Neural cell (in vitro differentiated cells): ENCODE results near the gene CMTM8. TPM values are rescaled to one million over a fixed set of nuclear protein-coding genes. Genes with fewer than 3 reads are reported as not detected.

Experiments
- H2AFZ ChIP-seq: fragments of 200-600, 300-800 bp; sonication (generic), shearing (Covaris generic); 2 replicates; pipeline ENCODE4 v1.6.0; 2014; ENCODE audit warnings: low read depth, mild to moderate bottlenecking, antibody characterized with exemption, low read length, moderate library complexity
- H3F3A ChIP-seq: fragments of 200-600 bp; shearing (Covaris generic); 2 replicates; pipeline ENCODE4 v1.6.1; 2016; ENCODE audit warnings: mild to moderate bottlenecking, moderate library complexity, mixed read lengths, antibody characterized with exemption, low read length; ENCODE audit not compliant: insufficient read depth, poor library complexity, severe bottlenecking
- H3K27ac ChIP-seq: fragments of 200-600, 300-800 bp; sonication (generic), shearing (Covaris generic); 2 replicates; pipeline ENCODE4 v1.5.1; 2014; ENCODE audit warnings: mild to moderate bottlenecking, low read length, moderate library complexity
- H3K27me3 ChIP-seq: fragments of 300-800, 200-600 bp; sonication (generic), shearing (Covaris generic); 2 replicates; pipeline ENCODE4 v1.6.0; 2014; ENCODE audit warnings: mild to moderate bottlenecking, low read depth, low read length, moderate library complexity; ENCODE audit not compliant: insufficient read depth
- H3K36me3 ChIP-seq: fragments of 300-800, 200-600 bp; sonication (generic), shearing (Covaris generic); 2 replicates; pipeline ENCODE4 v1.5.1; 2014; ENCODE audit warnings: mild to moderate bottlenecking, antibody characterized with exemption, low read length, moderate library complexity; ENCODE audit not compliant: insufficient read depth
- H3K4me2 ChIP-seq: fragments of 300-800, 200-600 bp; sonication (generic), shearing (Covaris generic); 2 replicates; pipeline ENCODE4 v1.6.0; 2014; ENCODE audit warnings: mild to moderate bottlenecking, low read length
- H3K4me3 ChIP-seq: fragments of 300-800, 200-600 bp; sonication (generic), shearing (Covaris generic); 2 replicates; pipeline ENCODE4 v1.5.1; 2014; ENCODE audit warnings: mild to moderate bottlenecking, low read length, moderate library complexity
- H3K79me2 ChIP-seq: fragments of 200-600 bp; shearing (Covaris generic); replicated peaks from 2 replicates; pipeline ENCODE4 v1.6.0; 2014; ENCODE audit warnings: mild to moderate bottlenecking, low read length, moderate library complexity; ENCODE audit not compliant: insufficient read depth
- H3K9ac ChIP-seq: fragments of 300-800, 200-600 bp; sonication (generic), shearing (Covaris generic); 2 replicates; pipeline ENCODE4 v1.6.1; 2016; ENCODE audit warnings: mild to moderate bottlenecking, low read length, mixed read lengths
- H3K9me2 ChIP-seq: fragments of 200-600 bp; shearing (Covaris generic); 2 replicates; pipeline ENCODE4 v1.6.1; 2016; ENCODE audit warnings: mild to moderate bottlenecking, low read length, mixed read lengths; ENCODE audit not compliant: insufficient read depth
- H3K9me3 ChIP-seq: fragments of 200-600, 300-800 bp; sonication (generic), shearing (Covaris generic); 2 replicates; pipeline ENCODE4 v1.6.1; 2016; ENCODE audit warnings: mild to moderate bottlenecking, mixed run types, low read length, moderate library complexity, mixed read lengths
- H4K20me1 ChIP-seq: fragments of 200-600 bp; shearing (Covaris generic); 2 replicates; pipeline ENCODE4 v1.6.1; 2016; ENCODE audit warnings: mild to moderate bottlenecking, mixed run types; ENCODE audit not compliant: insufficient read depth
- CTCF ChIP-seq: fragments of 450-650 bp; IDR thresholded peaks from 2 replicates; pipeline ENCODE4 v1.5.1; 2014; ENCODE audit warnings: antibody characterized with exemption, mild to moderate bottlenecking, moderate library complexity; ENCODE audit not compliant: poor library complexity, severe bottlenecking
- EP300 ChIP-seq: fragments of 450-650 bp; conservative IDR thresholded peaks from 2 replicates; pipeline ENCODE4 v1.6.1; 2014; ENCODE audit warnings: antibody characterized with exemption, mild to moderate bottlenecking, moderate library complexity; ENCODE audit not compliant: poor library complexity, severe bottlenecking
- EZH2 ChIP-seq: fragments of 200-600, 300-800 bp; shearing (Covaris generic), sonication (generic); IDR thresholded peaks from 2 replicates; pipeline ENCODE4 v1.6.1; 2014; ENCODE audit warnings: antibody characterized with exemption, low read length, borderline replicate concordance, mild to moderate bottlenecking; ENCODE audit not compliant: insufficient read depth, poor library complexity, severe bottlenecking
- MXI1 ChIP-seq: fragments of 450-650 bp; conservative IDR thresholded peaks from 2 replicates; pipeline ENCODE4 v1.6.1; 2014; ENCODE audit warnings: antibody characterized with exemption, mild to moderate bottlenecking; ENCODE audit not compliant: poor library complexity, severe bottlenecking
- POLR2AphosphoS5 ChIP-seq: IDR thresholded peaks from 2 replicates; pipeline ENCODE4 v1.6.1; 2012
- RAD21 ChIP-seq: fragments of 450-650 bp; conservative IDR thresholded peaks from 2 replicates; pipeline ENCODE4 v1.6.1; 2014; ENCODE audit warnings: antibody characterized with exemption, mild to moderate bottlenecking, moderate library complexity
- REST ChIP-seq: IDR thresholded peaks from 2 replicates; pipeline ENCODE4 v1.6.1; 2012; ENCODE audit warnings: borderline replicate concordance
- SMC3 ChIP-seq: fragments of 450-650 bp; conservative IDR thresholded peaks from 2 replicates; pipeline ENCODE4 v1.6.1; 2014; ENCODE audit warnings: antibody characterized with exemption, mild to moderate bottlenecking, moderate library complexity; ENCODE audit not compliant: poor library complexity
- TAF1 ChIP-seq: IDR thresholded peaks from 2 replicates; pipeline ENCODE4 v1.6.1; 2012; ENCODE audit warnings: low read depth
- polyA plus RNA-seq: library from polyadenylated mRNA; depleted of rRNA; stranded (reverse); fragments of >200 nt; gene quantifications from 2 replicates; pipeline ENCODE4 v1.2.3, GENCODE V29; 2014

CMTM8 gene
- polyA plus RNA-seq, 1 donor from 2014 or later: not detected

- Histone ChIP-seq H3K79me2 (no peaks in the 10 kb centered on the region), H3F3A (no peaks in the 10 kb centered on the region)
These were observed 6.7 kb downstream of the CMTM8 start for GRCh38 chr3:32245200-32245599.

GRCh38 chr3:32246079-32246675 is 7.7 kb downstream of the CMTM8 start:
- Histone ChIP-seq H3K27ac (no peak overlapping the region), H3K79me2 (no peaks in the 10 kb centered on the region), H4K20me1 (no peaks in the 10 kb centered on the region), H3K27me3 (no peaks in the 10 kb centered on the region), H3F3A (no peaks in the 10 kb centered on the region), H3K9ac (no peak overlapping the region), H3K9me3 (no peaks in the 10 kb centered on the region), H3K4me2 (no peak overlapping the region), H3K4me3 (no peak overlapping the region), H3K36me3 (no peaks in the 10 kb centered on the region), H2AFZ (no peak overlapping the region), H3K9me2 (no peaks in the 10 kb centered on the region)
- TF ChIP-seq POLR2AphosphoS5 (no peak), SMC3 (no peak), REST (no peak), EP300 (no peak), TAF1 (no peak), CTCF (no peak)

More at GRCh38 chr3:32245200-32245599, 6.7 kb downstream of the CMTM8 start:
- no peaks in the 10 kb centered on the region for H3K9me2 ChIP-seq
- H3K4me2 ChIP-seq: no peak overlapping the region
- H3K36me3 ChIP-seq: no peaks in the 10 kb centered on the region
- H4K20me1 ChIP-seq: no peaks in the 10 kb centered on the region
- no peak overlapping the region for H3K27ac ChIP-seq
- H2AFZ ChIP-seq: no peak overlapping the region
- H3K9me3 ChIP-seq: no peaks in the 10 kb centered on the region
- no peak overlapping the region for H3K9ac ChIP-seq
- TF ChIP-seq REST (no peak), SMC3 (no peak), EP300 (no peak), EZH2 (no peak), MXI1 (no peak), CTCF (no peak), RAD21 (no peak), POLR2AphosphoS5 (no peak), TAF1 (no peak)
- H3K4me3 ChIP-seq: no peak overlapping the region
- no peaks in the 10 kb centered on the region for H3K27me3 ChIP-seq
